CD4-positive, alpha-beta T cell (primary cell): Measurements from ENCODE around the gene SAMD4A. TPM values are rescaled to one million over a fixed set of nuclear protein-coding genes. Genes with fewer than 3 reads are reported as not detected.

Source experiments
- ATAC-seq: fragments of 200-7000 bp; cut with Tn5 transposase; one replicate; pipeline ENCODE4 v1.10.0; 2022; ENCODE audit warnings: mild to moderate bottlenecking; ENCODE audit not compliant: poor library complexity
- CTCF ChIA-PET: fragments of 350-600 bp; sonication (Branson Sonifier 250); formaldehyde crosslinking; loops from one replicate; lab custom pipeline; 2021; ENCODE audit warnings: antibody characterized with exemption, inconsistent platforms; lab: Charles Lee
- POLR2A ChIA-PET: fragments of 350-600 bp; sonication (Branson Sonifier 250); formaldehyde crosslinking; loops from one replicate; lab custom pipeline; 2021; ENCODE audit warnings: antibody characterized with exemption, inconsistent platforms; lab: Charles Lee
- DNase-seq, 14 experiments: peaks; one replicate each; pipeline ENCODE4 v3.0.0-alpha.2; 2013 to 2020; ENCODE audit warnings: mixed read lengths in 2 of 14
- H3K27ac ChIP-seq, 2 donors: one replicate each; pipeline versions ENCODE4 v1.5.1 to v1.7.0; 2013; ENCODE audit warnings: low read length in 2 of 2, low read depth in 1 of 2, mild to moderate bottlenecking in 1 of 2
- H3K27me3 ChIP-seq, 2 experiments: 1 replicate in 1 of 2; 2 replicates in 1 of 2; pipeline versions ENCODE4 v1.6.1 to v1.7.0; 2013; ENCODE audit warnings: low read length in 2 of 2, control low read depth in 1 of 2, mild to moderate bottlenecking in 1 of 2, moderate library complexity in 1 of 2; ENCODE audit not compliant: insufficient read depth in 2 of 2, control insufficient read depth in 1 of 2
- H3K36me3 ChIP-seq: one replicate; pipeline ENCODE4 v1.6.1; 2013; ENCODE audit warnings: low read length, control low read depth; ENCODE audit not compliant: insufficient read depth
- H3K4me1 ChIP-seq: one replicate; pipeline ENCODE4 v1.6.1; 2013; ENCODE audit warnings: low read length, control low read depth; ENCODE audit not compliant: insufficient read depth
- H3K4me3 ChIP-seq: one replicate; pipeline ENCODE4 v1.5.1; 2013; ENCODE audit warnings: mild to moderate bottlenecking, low read length, moderate library complexity
- H3K9me3 ChIP-seq, 2 experiments: 1 replicate in 1 of 2; 2 replicates in 1 of 2; pipeline versions ENCODE4 v1.6.1 to v1.7.0; 2013; ENCODE audit warnings: low read length in 2 of 2, mild to moderate bottlenecking in 2 of 2, control low read depth in 1 of 2, moderate library complexity in 1 of 2; ENCODE audit not compliant: control insufficient read depth in 1 of 2, insufficient read depth in 1 of 2
- H3K27ac Mint-ChIP-seq: one replicate; pipeline ENCODE4 v1.8.0; 2020; ENCODE audit warnings: mixed read lengths
- H3K27me3 Mint-ChIP-seq: one replicate; pipeline ENCODE4 v1.8.0; 2021; ENCODE audit warnings: mixed read lengths
- H3K36me3 Mint-ChIP-seq: one replicate; pipeline ENCODE4 v1.8.0; 2021; ENCODE audit warnings: low read depth, mixed read lengths
- H3K4me1 Mint-ChIP-seq: one replicate; pipeline ENCODE4 v1.8.0; 2021; ENCODE audit warnings: low read depth, mixed read lengths
- H3K4me3 Mint-ChIP-seq: one replicate; pipeline ENCODE4 v1.8.0; 2020; ENCODE audit warnings: mild to moderate bottlenecking, mixed read lengths
- H3K9me3 Mint-ChIP-seq: one replicate; pipeline ENCODE4 v1.8.0; 2020; ENCODE audit warnings: mixed read lengths
- CTCF ChIP-seq: fragments of 200-600 bp; IDR thresholded peaks from one replicate; pipeline ENCODE4 v1.8.0; 2022; ENCODE audit warnings: antibody characterized with exemption, mild to moderate bottlenecking
- intact Hi-C, 2 experiments: fragments of 100-400 bp; cut with DNase I in 1 of 2; cut with micrococcal nuclease in 1 of 2; formaldehyde crosslinking; loops; one replicate each; pipeline versions ENCODE4 v1.15.1 to v1.9.0; 2023 to 2025; cut with DNase I, micrococcal nuclease
- total RNA-seq, 174 experiments: library from RNA in 2 of 174; stranded (reverse) in 2 of 174; gene quantifications; one replicate each; pipeline ENCODE4 v1.2.3 and lab custom pipeline; 2021 to 2026

Gene SAMD4A
- total RNA-seq, 2 experiments from 2014 or later = 1.9 to 2.3 TPM

GRCh38 chr14:54806616-54807015 lies 239.7 kb downstream of the SAMD4A start:
- no peak for TF ChIP-seq CTCF
- no peak overlapping the region for H3K4me3 ChIP-seq
- Mint-ChIP-seq H3K9me3 (no peaks in the 10 kb centered on the region), H3K36me3 (no peaks in the 10 kb centered on the region), H3K27ac (no peak overlapping the region), H3K4me1 (peaks cover 5% of the 10 kb centered on the region), H3K4me3 (no peak overlapping the region), H3K27me3 (peaks cover 10% of the 10 kb centered on the region)
- peaks cover 3 to 4% of the 10 kb centered on the region in 2 experiments for H3K27me3 ChIP-seq
- DNase-seq (no peak), ATAC-seq (no peak)
- peaks cover 7% of the 10 kb centered on the region for H3K4me1 ChIP-seq
- H3K27ac ChIP-seq = no peak overlapping the region
- ChIA-PET CTCF (interaction anchor here (0.7 to 1.7 kb wide), 3 partner anchors 10 to 22 kb away, joined by 3 to 5 read pairs (median 3); no protein-coding TSS in a partner anchor), POLR2A (interaction anchor here (0.8 kb wide), 1 partner anchor 75 kb away, joined by 4 read pairs; no protein-coding TSS in a partner anchor)
- H3K36me3 ChIP-seq = no peaks in the 10 kb centered on the region
- no peaks in the 10 kb centered on the region for H3K9me3 ChIP-seq
- intact Hi-C loops = loop anchor here (1.0 to 5.0 kb wide), 3 partner anchors 97 to 242 kb away; no protein-coding TSS in a partner anchor

- H3K36me3 Mint-ChIP-seq = no peaks in the 10 kb centered on the region
- TF ChIP-seq CTCF = no peak
- ATAC-seq (no peak), DNase-seq (no peak)
- Histone ChIP-seq H3K4me3 (no peak overlapping the region), H3K27me3 (peaks cover 3 to 4% of the 10 kb centered on the region in 2 experiments), H3K9me3 (no peaks in the 10 kb centered on the region), H3K4me1 (peaks cover 7% of the 10 kb centered on the region), H3K27ac (no peak overlapping the region), H3K36me3 (no peaks in the 10 kb centered on the region)
- CTCF ChIA-PET = no interaction called here
- H3K4me1 Mint-ChIP-seq = peaks cover 5% of the 10 kb centered on the region
- H3K27me3 Mint-ChIP-seq = peaks cover 10% of the 10 kb centered on the region
- H3K9me3 Mint-ChIP-seq = no peaks in the 10 kb centered on the region
- POLR2A ChIA-PET = no interaction called here
- no peak overlapping the region for H3K27ac Mint-ChIP-seq
- intact Hi-C loops = loop anchor here in 1 of 2 experiments (5.0 kb wide), 1 partner anchor 100 kb away; no protein-coding TSS in a partner anchor
- H3K4me3 Mint-ChIP-seq = no peak overlapping the region
These were observed 240.5 kb downstream of the SAMD4A start for GRCh38 chr14:54807428-54807827.

- Mint-ChIP-seq H3K27ac (no peak overlapping the region), H3K4me1 (peaks cover 5% of the 10 kb centered on the region), H3K36me3 (no peaks in the 10 kb centered on the region), H3K9me3 (no peaks in the 10 kb centered on the region), H3K4me3 (no peak overlapping the region), H3K27me3 (peaks cover 10% of the 10 kb centered on the region)
- ATAC-seq (no peak), DNase-seq (no peak)
- H3K36me3 ChIP-seq = no peaks in the 10 kb centered on the region
- H3K4me3 ChIP-seq = no peak overlapping the region
- ChIA-PET POLR2A (no interaction called here), CTCF (no interaction called here)
- peaks cover 3 to 4% of the 10 kb centered on the region in 2 experiments for H3K27me3 ChIP-seq
- no peaks in the 10 kb centered on the region for H3K9me3 ChIP-seq
- H3K4me1 ChIP-seq = peaks cover 7% of the 10 kb centered on the region
- H3K27ac ChIP-seq = no peak overlapping the region
- intact Hi-C loops = loop anchor here in 1 of 2 experiments (5.0 kb wide), 1 partner anchor 99 kb away; no protein-coding TSS in a partner anchor
- no peak for TF ChIP-seq CTCF
These were observed 241.0 kb downstream of the SAMD4A start for GRCh38 chr14:54807881-54808280.
